Kasumi-1 (cell line): ENCODE results near the gene IL7R.

ENCODE experiments used
- DNase-seq, 2 experiments: peaks; one replicate each; lab custom pipeline; 2025; lab: John Stamatoyannopoulos, UW

Gene IL7R

GRCh38 chr5:35856765-35857351 is at the start of gene IL7R:
IL7R (plus strand) TSS chr5:35856891; CDS start chr5:35856978, 87 bp downstream.
- peak; percentile 81 to 87 for DNase-seq

GRCh38 chr5:35810601-35811000 is 46.1 kb upstream of the IL7R start:
- DNase-seq = no peak

GRCh38 chr5:35811108-35811741 is 45.5 kb upstream of the IL7R start:
- no peak for DNase-seq

GRCh38 chr5:35813521-35813920 is 43.2 kb upstream of the IL7R start:
- DNase-seq = no peak

GRCh38 chr5:35815089-35815936 is 41.4 kb upstream of the IL7R start:
- DNase-seq = peak; percentile 67 to 69

GRCh38 chr5:35816881-35817521 is 39.7 kb upstream of the IL7R start:
- DNase-seq = no peak

GRCh38 chr5:35819026-35819425 is 37.7 kb upstream of the IL7R start:
- DNase-seq = no peak

GRCh38 chr5:35819668-35820067 is 37.0 kb upstream of the IL7R start:
- DNase-seq = no peak

GRCh38 chr5:35820735-35821134 is 36.0 kb upstream of the IL7R start:
- DNase-seq = peak; percentile 89 to 92

- DNase-seq = no peak
Measured at GRCh38 chr5:35821513-35821912, 35.2 kb upstream of the IL7R start.

- no peak for DNase-seq
Measured at GRCh38 chr5:35822511-35822910, 34.2 kb upstream of the IL7R start.

GRCh38 chr5:35823347-35824098 is 33.2 kb upstream of the IL7R start:
- no peak for DNase-seq

GRCh38 chr5:35826056-35826455 is 30.6 kb upstream of the IL7R start:
- DNase-seq = no peak

GRCh38 chr5:35826554-35826953 is 30.1 kb upstream of the IL7R start:
- no peak for DNase-seq

GRCh38 chr5:35828082-35828598 is 28.6 kb upstream of the IL7R start:
- DNase-seq = no peak

GRCh38 chr5:35830587-35830986 is 26.1 kb upstream of the IL7R start:
- no peak for DNase-seq

GRCh38 chr5:35832762-35833161 is 23.9 kb upstream of the IL7R start:
- no peak for DNase-seq

- DNase-seq = no peak
Measured at GRCh38 chr5:35833224-35833623, 23.5 kb upstream of the IL7R start.

GRCh38 chr5:35835796-35836742 is 20.6 kb upstream of the IL7R start:
- no peak for DNase-seq

GRCh38 chr5:35838370-35839042 is 18.2 kb upstream of the IL7R start:
- DNase-seq = no peak
